Measurements from ENCODE around the gene AAMP. TPM values are rescaled to one million over a fixed set of nuclear protein-coding genes. Genes with fewer than 3 reads are reported as not detected.

The AAMP gene
- total RNA-seq, 2 donors from 2014 or later: 54.3 to 88.8 TPM

- Histone ChIP-seq H3K9me3 (no peaks in the 10 kb centered on the region), H3K4me3 (no peak overlapping the region), H3K4me1 (peaks cover 0 to 70% of the 10 kb centered on the region in 2 donors), H3K27me3 (no peaks in the 10 kb centered on the region), H3K27ac (no peak overlapping the region), H3K36me3 (peaks cover 21% of the 10 kb centered on the region)
- DNase-seq (ENCODE audit: low spot score): no peak
- TF ChIP-seq CTCF (IDR thresholded peaks at IDR 0.05): no peak
Measured at GRCh38 chr2:218221000-218221399, 48.9 kb downstream of the AAMP start.

GRCh38 chr2:218219934-218220333, 50.0 kb downstream of the AAMP start:
- Histone ChIP-seq H3K27ac (peak overlapping the region in 1 of 2 donors; percentile 9), H3K9me3 (no peaks in the 10 kb centered on the region), H3K36me3 (peaks cover 10% of the 10 kb centered on the region), H3K4me1 (peaks cover 0 to 71% of the 10 kb centered on the region in 2 donors), H3K27me3 (no peaks in the 10 kb centered on the region), H3K4me3 (no peak overlapping the region)
- DNase-seq (ENCODE audit: low spot score): no peak
- no peak for TF ChIP-seq CTCF (IDR thresholded peaks at IDR 0.05)

- Histone ChIP-seq H3K9me3 (no peaks in the 10 kb centered on the region), H3K27ac (peak overlapping the region; percentile 97 to 99), H3K4me3 (peak overlapping the region; percentile 99 to 100), H3K27me3 (no peaks in the 10 kb centered on the region), H3K4me1 (peaks cover 0 to 62% of the 10 kb centered on the region in 2 donors), H3K36me3 (no peaks in the 10 kb centered on the region)
- DNase-seq (ENCODE audit: low spot score): no peak
- no peak for TF ChIP-seq CTCF (IDR thresholded peaks at IDR 0.05)
Measured at GRCh38 chr2:218218268-218219185, 51.4 kb downstream of the AAMP start.

- no peak for TF ChIP-seq CTCF (IDR thresholded peaks at IDR 0.05)
- H3K4me3 ChIP-seq: peak overlapping the region; percentile 99 to 100
- peak; percentile 63 for DNase-seq (ENCODE audit: low spot score)
- H3K4me1 ChIP-seq: peaks cover 0 to 55% of the 10 kb centered on the region in 2 donors
- H3K9me3 ChIP-seq: no peaks in the 10 kb centered on the region
- no peaks in the 10 kb centered on the region for H3K27me3 ChIP-seq
- no peaks in the 10 kb centered on the region for H3K36me3 ChIP-seq
- peak overlapping the region; percentile 97 to 99 for H3K27ac ChIP-seq
Measured at GRCh38 chr2:218217360-218218267, 52.3 kb downstream of the AAMP start.

GRCh38 chr2:218216674-218217359, 53.1 kb downstream of the AAMP start, which contains the start of gene ARPC2:
ARPC2 (plus strand) TSS chr2:218217189; CDS start chr2:218217471, 282 bp downstream.
- Histone ChIP-seq H3K27ac (peak within 1 kb of the TSS; percentile 97 to 99), H3K9me3 (no peaks in the 10 kb centered on the region), H3K36me3 (no peaks in the 10 kb centered on the region), H3K4me1 (peaks cover 0 to 47% of the 10 kb centered on the region in 2 donors), H3K4me3 (peak within 1 kb of the TSS; percentile 99 to 100), H3K27me3 (no peaks in the 10 kb centered on the region)
- DNase-seq (ENCODE audit: low spot score): peak; percentile 95
- peak in 1 of 2 donors; percentile 23 for TF ChIP-seq CTCF (IDR thresholded peaks at IDR 0.05)

Measured in right atrium auricular region (tissue), 2 donors.